ENCODE data around the gene GSTA5.
"Not testable (repeated sequence)": the region's sequence is repeated elsewhere in the genome, so short reads cannot be mapped to it uniquely, and the experiment has no call there.

Gene GSTA5

GRCh38 chr6:52825270-52825793 is 15.3 kb downstream of the GSTA5 start:
- CTCF ChIA-PET, H3K4me3 Mint-ChIP-seq, H3K4me1 Mint-ChIP-seq, H3K27ac Mint-ChIP-seq, H3K36me3 Mint-ChIP-seq, DNase-seq, H3K9me3 Mint-ChIP-seq: not testable (repeated sequence)
- peaks cover 15% of the 10 kb centered on the region for H3K27me3 Mint-ChIP-seq

GRCh38 chr6:52821842-52822241 is 18.8 kb downstream of the GSTA5 start:
- H3K9me3 Mint-ChIP-seq, result no peaks in the 10 kb centered on the region
- no peak for DNase-seq
- no peaks in the 10 kb centered on the region for H3K4me1 Mint-ChIP-seq
- no peaks in the 10 kb centered on the region for H3K36me3 Mint-ChIP-seq
- peaks cover 13% of the 10 kb centered on the region for H3K27me3 Mint-ChIP-seq
- H3K27ac Mint-ChIP-seq, result no peak overlapping the region
- no peak overlapping the region for H3K4me3 Mint-ChIP-seq
- CTCF ChIA-PET, result no interaction called here

- Mint-ChIP-seq H3K27me3 (peaks cover 12% of the 10 kb centered on the region), H3K4me3 (no peak overlapping the region), H3K27ac (no peak overlapping the region), H3K36me3 (no peaks in the 10 kb centered on the region), H3K4me1 (no peaks in the 10 kb centered on the region), H3K9me3 (no peaks in the 10 kb centered on the region)
- CTCF ChIA-PET, result no interaction called here
- DNase-seq, result no peak
These were observed 20.4 kb downstream of the GSTA5 start for GRCh38 chr6:52820198-52820597.

GRCh38 chr6:52815167-52816092 is 25.2 kb downstream of the GSTA5 start:
- Mint-ChIP-seq H3K27ac (no peak overlapping the region), H3K36me3 (no peaks in the 10 kb centered on the region), H3K27me3 (peaks cover 9% of the 10 kb centered on the region), H3K4me1 (no peaks in the 10 kb centered on the region), H3K9me3 (no peaks in the 10 kb centered on the region), H3K4me3 (no peak overlapping the region)
- peak; percentile 55 for DNase-seq
- CTCF ChIA-PET, result no interaction called here

DNA sequence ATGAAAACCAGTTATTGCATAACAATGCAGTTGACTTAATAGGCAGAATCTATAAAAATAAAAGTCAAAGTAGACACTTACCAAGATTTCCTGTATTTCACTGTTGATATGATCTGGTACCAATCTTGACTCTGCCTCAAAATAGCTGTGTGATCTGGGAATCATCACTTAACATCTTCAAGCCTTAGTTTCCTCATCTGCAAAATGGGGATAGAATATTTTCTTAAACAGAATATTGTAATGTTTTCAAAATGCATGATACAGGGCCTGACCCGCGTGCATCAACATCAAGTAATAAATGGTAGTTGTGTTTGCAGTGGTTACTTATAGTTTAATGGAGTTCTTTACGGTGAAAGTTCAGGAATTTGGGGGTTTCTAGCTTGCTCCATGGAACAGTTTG is 26.1 kb downstream of the GSTA5 start:
- not testable (repeated sequence) for H3K9me3 Mint-ChIP-seq, H3K27me3 Mint-ChIP-seq, H3K36me3 Mint-ChIP-seq, H3K4me3 Mint-ChIP-seq, DNase-seq, H3K27ac Mint-ChIP-seq, H3K4me1 Mint-ChIP-seq
- CTCF ChIA-PET, result interaction anchor here (0.7 kb wide), 1 partner anchor 27 kb away, joined by 3 read pairs; no protein-coding TSS in a partner anchor

DNA sequence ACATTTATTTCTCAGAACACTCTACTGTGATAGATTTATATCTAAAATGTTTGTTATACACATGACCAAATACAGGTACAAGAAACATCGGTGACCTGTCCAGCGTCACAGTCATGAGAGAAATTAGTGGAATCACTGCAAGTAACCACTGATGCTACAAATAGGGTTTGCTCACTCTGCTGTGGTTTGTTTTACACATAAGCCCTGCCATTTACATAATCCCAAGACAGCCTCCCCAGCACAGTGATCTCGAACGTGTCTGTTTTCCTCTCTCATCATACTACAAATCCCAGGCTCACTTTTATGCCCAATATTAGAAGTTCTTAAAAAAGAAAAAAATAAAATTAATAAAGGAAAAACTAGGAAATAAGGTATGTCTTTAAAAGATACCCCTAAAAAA is 30.8 kb downstream of the GSTA5 start:
- H3K36me3 Mint-ChIP-seq, CTCF ChIA-PET, H3K27ac Mint-ChIP-seq, H3K4me3 Mint-ChIP-seq, H3K4me1 Mint-ChIP-seq, H3K9me3 Mint-ChIP-seq, DNase-seq: not testable (repeated sequence)
- peaks cover 19% of the 10 kb centered on the region for H3K27me3 Mint-ChIP-seq

- no peak overlapping the region for H3K27ac Mint-ChIP-seq
- CTCF ChIA-PET, result no interaction called here
- no peaks in the 10 kb centered on the region for H3K36me3 Mint-ChIP-seq
- H3K27me3 Mint-ChIP-seq, result peaks cover 21% of the 10 kb centered on the region
- H3K4me1 Mint-ChIP-seq, result no peaks in the 10 kb centered on the region
- H3K4me3 Mint-ChIP-seq, result no peak overlapping the region
- H3K9me3 Mint-ChIP-seq, result no peaks in the 10 kb centered on the region
- DNase-seq, result no peak
These were observed 32.0 kb downstream of the GSTA5 start for GRCh38 chr6:52808660-52809059.

DNA sequence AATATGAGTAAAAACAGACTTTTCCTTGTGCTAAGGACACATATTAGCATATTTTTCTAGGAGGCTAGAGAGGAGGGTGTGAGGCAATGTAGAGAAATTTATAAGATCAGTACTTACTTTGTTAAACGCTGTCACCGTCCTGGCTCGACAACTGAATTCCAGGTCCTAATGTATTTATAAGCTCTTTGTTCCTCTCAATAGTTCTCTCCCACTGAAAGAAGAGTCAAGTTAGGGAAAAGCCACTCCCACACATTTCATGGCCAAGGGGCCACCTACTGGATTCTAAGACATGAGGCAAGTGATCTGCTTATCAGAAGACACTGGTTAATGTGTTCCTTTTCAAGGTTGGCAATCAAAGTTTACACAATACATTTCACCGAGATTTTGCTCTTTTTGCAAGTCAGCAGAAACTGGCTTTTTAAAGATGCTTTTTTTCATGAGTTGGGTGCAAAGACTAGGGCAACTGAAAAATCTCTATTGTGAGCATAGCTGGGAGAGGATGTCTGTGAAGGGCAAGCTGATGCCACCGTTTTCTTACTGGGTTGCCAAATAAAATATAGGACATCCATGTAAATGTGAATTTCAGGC is 36.9 kb downstream of the GSTA5 start, which contains the start of gene GSTA1:
TSS of gene GSTA1 (minus strand) at position 149 of the 588 bp plus-strand sequence. CDS start 4,549 bp downstream, outside the sequence.
- H3K36me3 Mint-ChIP-seq, H3K9me3 Mint-ChIP-seq, H3K27ac Mint-ChIP-seq, DNase-seq, CTCF ChIA-PET, H3K4me3 Mint-ChIP-seq, H3K4me1 Mint-ChIP-seq: not testable (repeated sequence)
- H3K27me3 Mint-ChIP-seq, result peaks cover 16% of the 10 kb centered on the region

DNA sequence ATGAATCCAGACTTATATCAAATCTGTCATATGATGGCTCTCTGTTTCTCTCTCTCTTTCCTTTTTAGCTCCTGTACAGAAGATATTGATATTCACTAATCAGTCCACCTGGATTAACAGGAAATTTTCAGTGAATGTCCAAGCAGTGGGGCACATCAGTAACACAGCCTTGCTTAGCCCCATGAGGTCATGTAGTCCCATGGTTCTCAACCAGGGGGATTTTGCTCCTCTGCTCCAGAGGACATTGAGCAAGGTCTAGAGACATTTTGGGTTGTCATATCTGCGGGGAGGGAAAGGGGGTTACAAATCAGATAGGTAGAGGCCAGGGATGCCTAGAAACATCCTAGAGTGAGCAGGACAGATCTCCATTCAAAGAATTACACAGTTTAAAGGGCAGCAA is 37.8 kb downstream of the GSTA5 start:
- H3K4me3 Mint-ChIP-seq, result no peak overlapping the region
- H3K9me3 Mint-ChIP-seq, result no peaks in the 10 kb centered on the region
- CTCF ChIA-PET, result no interaction called here
- H3K36me3 Mint-ChIP-seq, result no peaks in the 10 kb centered on the region
- H3K27me3 Mint-ChIP-seq, result peaks cover 16% of the 10 kb centered on the region
- H3K27ac Mint-ChIP-seq, result no peak overlapping the region
- DNase-seq, result no peak
- H3K4me1 Mint-ChIP-seq, result no peaks in the 10 kb centered on the region

GRCh38 chr6:52801188-52801841 is 39.3 kb downstream of the GSTA5 start:
- no peak overlapping the region for H3K27ac Mint-ChIP-seq
- H3K36me3 Mint-ChIP-seq, result no peaks in the 10 kb centered on the region
- no peaks in the 10 kb centered on the region for H3K4me1 Mint-ChIP-seq
- no peak overlapping the region for H3K4me3 Mint-ChIP-seq
- peaks cover 9% of the 10 kb centered on the region for H3K27me3 Mint-ChIP-seq
- H3K9me3 Mint-ChIP-seq, result no peaks in the 10 kb centered on the region
- no peak for DNase-seq
- CTCF ChIA-PET, result no interaction called here

DNA sequence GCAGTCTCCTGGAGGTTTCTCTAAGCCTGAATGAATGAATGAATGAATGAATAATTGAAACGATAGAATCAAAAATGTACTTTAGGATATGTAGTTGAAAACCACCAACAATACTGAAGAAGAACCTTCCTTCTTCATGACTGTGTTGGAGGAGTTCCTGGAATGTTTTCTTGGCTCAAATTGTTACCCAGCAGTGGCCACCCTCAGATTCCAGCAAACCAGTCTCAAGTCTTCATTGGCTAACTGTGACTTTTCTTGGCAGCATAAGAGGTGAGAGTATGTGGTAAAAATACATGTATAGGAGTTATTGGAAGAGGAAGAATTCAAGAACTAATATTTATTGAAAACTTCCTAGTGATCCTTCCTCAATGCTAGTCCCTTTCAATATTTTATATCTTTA is 41.3 kb downstream of the GSTA5 start:
- CTCF ChIA-PET, H3K27me3 Mint-ChIP-seq, H3K27ac Mint-ChIP-seq, H3K36me3 Mint-ChIP-seq, H3K9me3 Mint-ChIP-seq, H3K4me1 Mint-ChIP-seq, H3K4me3 Mint-ChIP-seq, DNase-seq: not testable (repeated sequence)

DNA sequence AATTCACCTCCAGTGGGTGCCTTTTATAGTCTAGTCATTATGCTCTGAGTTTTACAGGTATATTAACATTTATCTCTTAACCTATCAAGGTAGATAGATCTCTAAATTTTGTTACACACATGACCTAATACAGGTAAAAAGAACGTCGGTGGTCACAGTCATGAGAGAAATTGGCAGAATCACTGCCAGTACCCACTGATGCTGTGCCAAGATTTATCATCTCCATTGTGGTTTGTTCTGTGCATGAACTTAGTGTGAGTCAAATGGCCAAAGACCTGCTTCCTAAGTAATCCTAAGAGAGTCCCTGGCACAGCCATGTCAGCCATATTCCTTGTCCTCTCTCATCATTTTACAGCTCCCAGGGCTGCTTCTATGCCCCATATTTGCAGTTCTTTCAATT is 46.2 kb downstream of the GSTA5 start:
- H3K27ac Mint-ChIP-seq, H3K4me3 Mint-ChIP-seq, CTCF ChIA-PET, H3K9me3 Mint-ChIP-seq, H3K36me3 Mint-ChIP-seq, DNase-seq, H3K4me1 Mint-ChIP-seq: not testable (repeated sequence)
- peaks cover 12% of the 10 kb centered on the region for H3K27me3 Mint-ChIP-seq

DNA sequence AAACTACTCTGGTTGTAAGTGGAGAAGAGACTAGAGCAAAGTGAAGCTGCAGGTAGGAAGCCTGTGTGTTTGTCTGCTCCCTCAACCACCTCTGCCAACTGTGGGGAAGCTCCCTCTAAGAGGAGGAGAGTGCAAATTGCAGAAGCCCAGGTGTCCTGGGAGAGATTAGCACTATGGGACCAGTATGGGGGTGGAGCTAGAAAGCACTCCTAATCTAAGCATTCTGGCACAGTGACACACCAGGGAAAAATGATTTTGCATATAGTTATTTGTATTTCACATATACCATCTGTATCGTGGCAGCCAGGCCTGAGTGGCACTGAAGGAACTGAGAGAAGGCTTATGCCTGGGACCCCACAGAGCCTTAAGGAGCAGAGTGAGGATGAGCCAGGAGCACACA is 49.8 kb downstream of the GSTA5 start:
- DNase-seq, result no peak
- Mint-ChIP-seq H3K9me3 (no peaks in the 10 kb centered on the region), H3K27ac (no peak overlapping the region), H3K4me3 (no peak overlapping the region), H3K36me3 (no peaks in the 10 kb centered on the region), H3K4me1 (no peaks in the 10 kb centered on the region), H3K27me3 (peaks cover 16% of the 10 kb centered on the region)
- CTCF ChIA-PET, result no interaction called here

- not testable (repeated sequence) for H3K27ac Mint-ChIP-seq, H3K4me3 Mint-ChIP-seq, H3K9me3 Mint-ChIP-seq, H3K36me3 Mint-ChIP-seq, DNase-seq, H3K4me1 Mint-ChIP-seq
- CTCF ChIA-PET, result interaction anchor here (0.7 kb wide), 1 partner anchor 75 kb away, joined by 4 read pairs; no protein-coding TSS in a partner anchor
- peaks cover 16% of the 10 kb centered on the region for H3K27me3 Mint-ChIP-seq
These were observed 51.0 kb downstream of the GSTA5 start for GRCh38 chr6:52789658-52790057.

Data from activated naive CD4-positive, alpha-beta T cell treated with anti-CD3 and anti-CD28 coated beads, Interleukin-2, amount 10 ng/mL, durations not matched to agents 7 days and 5 days (primary cell).